Peyer's patch (tissue), 4 donors: ENCODE data around the gene PTTG1IP. TPM values are rescaled to one million over a fixed set of nuclear protein-coding genes. Genes with fewer than 3 reads are reported as not detected.

Experiments used
- DNase-seq, 3 donors: peaks; one replicate each; pipeline ENCODE4 v3.0.0-alpha.2; 2017 to 2019
- H3K27ac ChIP-seq, 4 donors: fragments of 200-600 bp; sonication (generic); one replicate each; pipeline ENCODE4 v1.5.1; 2016 to 2019
- H3K27me3 ChIP-seq, 2 donors: fragments of 200-600 bp; sonication (generic); one replicate each; pipeline ENCODE4 v1.5.1; 2019
- H3K36me3 ChIP-seq, 3 donors: fragments of 200-600 bp; sonication (generic); one replicate each; pipeline ENCODE4 v1.5.1; 2016 to 2019
- H3K4me1 ChIP-seq, 4 donors: fragments of 200-600 bp; sonication (generic); one replicate each; pipeline ENCODE4 v1.5.1; 2016 to 2019
- H3K4me3 ChIP-seq, 4 donors: fragments of 200-600 bp; sonication (generic); 1 replicate in 3 of 4; 2 replicates in 1 of 4; pipeline ENCODE4 v1.5.1; 2016 to 2019; ENCODE audit warnings: mild to moderate bottlenecking in 1 of 4
- H3K9me3 ChIP-seq, 4 donors: fragments of 200-600 bp; sonication (generic); one replicate each; pipeline ENCODE4 v1.5.1; 2016 to 2019; ENCODE audit warnings: mild to moderate bottlenecking in 1 of 4
- CTCF ChIP-seq, 6 experiments: fragments of 450-650 bp in 4 of 6; fragments of 200-600 bp in 2 of 6; sonication (generic) in 1 of 6; IDR thresholded peaks; one replicate each; pipeline ENCODE4 v1.5.1; 2017 to 2019; ENCODE audit warnings: antibody characterized with exemption in 6 of 6, mild to moderate bottlenecking in 3 of 6, moderate library complexity in 1 of 6
- POLR2A ChIP-seq, 2 donors: fragments of 450-650 bp; IDR thresholded peaks; one replicate each; pipeline ENCODE4 v1.5.1; 2017; ENCODE audit warnings: antibody characterized with exemption in 2 of 2, mild to moderate bottlenecking in 2 of 2, moderate library complexity in 2 of 2
- total RNA-seq, 4 donors: library from RNA; depleted of rRNA; stranded (reverse); fragments of >200 nt; gene quantifications; one replicate each; pipeline ENCODE4 v1.1.0, GENCODE V29; 2016

PTTG1IP gene
- total RNA-seq, 4 donors from 2014 or later = 69.3 to 495 (median 390) TPM

- no peak for DNase-seq
- TF ChIP-seq CTCF (IDR thresholded peaks at IDR 0.05) (no peak), POLR2A (IDR thresholded peaks at IDR 0.05) (no peak)
- no peak overlapping the region for H3K4me3 ChIP-seq
- peaks cover 0 to 4% (median 0%) of the 10 kb centered on the region in 3 donors for H3K36me3 ChIP-seq
- no peaks in the 10 kb centered on the region for H3K27me3 ChIP-seq
- H3K4me1 ChIP-seq = peaks cover 0 to 9% (median 3%) of the 10 kb centered on the region in 4 donors
- no peaks in the 10 kb centered on the region for H3K9me3 ChIP-seq
- no peak overlapping the region for H3K27ac ChIP-seq
These were observed 29.7 kb upstream of the PTTG1IP start for GRCh38 chr21:44903050-44903685.

GRCh38 chr21:44902268-44903049, 29.0 kb upstream of the PTTG1IP start:
- Histone ChIP-seq H3K27me3 (no peaks in the 10 kb centered on the region), H3K4me3 (no peak overlapping the region), H3K4me1 (peaks cover 0 to 7% (median 2%) of the 10 kb centered on the region in 4 donors), H3K9me3 (no peaks in the 10 kb centered on the region), H3K27ac (no peak overlapping the region), H3K36me3 (peaks cover 0 to 4% (median 0%) of the 10 kb centered on the region in 3 donors)
- DNase-seq = no peak
- TF ChIP-seq POLR2A (IDR thresholded peaks at IDR 0.05) (no peak), CTCF (IDR thresholded peaks at IDR 0.05) (no peak)

DNA sequence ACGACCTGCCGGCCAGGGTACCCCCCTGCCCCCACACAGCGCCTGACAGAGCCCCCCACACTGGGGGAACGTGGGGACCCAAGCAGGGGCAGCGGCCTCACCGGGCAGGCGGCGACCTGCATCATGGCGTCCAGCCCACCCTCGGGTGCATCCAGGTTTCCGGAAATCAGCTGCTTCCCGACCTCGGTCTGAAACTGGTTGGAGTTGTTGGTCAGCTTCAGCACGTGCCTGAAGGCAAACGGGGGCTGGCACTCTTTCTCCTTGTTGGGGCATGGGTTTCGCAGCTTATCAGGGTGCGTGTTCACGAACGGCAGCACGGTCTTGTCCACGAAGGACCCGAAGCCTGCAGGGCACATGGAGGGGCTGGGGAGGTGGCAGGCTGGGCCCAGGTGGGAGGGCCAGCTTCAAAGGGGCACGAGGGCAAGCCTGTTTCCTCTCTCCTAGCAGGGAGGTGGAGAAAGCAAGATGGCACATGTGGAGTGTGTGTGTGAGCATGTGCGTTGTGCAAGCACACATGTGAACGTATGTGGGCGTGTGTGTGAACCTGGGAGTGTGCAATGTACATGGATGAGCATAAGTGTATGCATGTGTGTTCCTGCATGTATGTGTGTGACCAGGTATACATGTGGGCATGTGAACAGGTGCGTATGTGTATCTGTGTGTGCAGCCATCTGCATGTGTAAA, 28.0 kb upstream of the PTTG1IP start:
- no peak for TF ChIP-seq CTCF (IDR thresholded peaks at IDR 0.05)
- no peak for TF ChIP-seq POLR2A (IDR thresholded peaks at IDR 0.05)
- no peaks in the 10 kb centered on the region for H3K27me3 ChIP-seq
- H3K4me3 ChIP-seq = no peak overlapping the region
- H3K27ac ChIP-seq = no peak overlapping the region
- H3K9me3 ChIP-seq = no peaks in the 10 kb centered on the region
- no peak for DNase-seq
- H3K4me1 ChIP-seq = peaks cover 0 to 15% (median 2%) of the 10 kb centered on the region in 4 donors
- peaks cover 0 to 4% (median 0%) of the 10 kb centered on the region in 3 donors for H3K36me3 ChIP-seq

DNA sequence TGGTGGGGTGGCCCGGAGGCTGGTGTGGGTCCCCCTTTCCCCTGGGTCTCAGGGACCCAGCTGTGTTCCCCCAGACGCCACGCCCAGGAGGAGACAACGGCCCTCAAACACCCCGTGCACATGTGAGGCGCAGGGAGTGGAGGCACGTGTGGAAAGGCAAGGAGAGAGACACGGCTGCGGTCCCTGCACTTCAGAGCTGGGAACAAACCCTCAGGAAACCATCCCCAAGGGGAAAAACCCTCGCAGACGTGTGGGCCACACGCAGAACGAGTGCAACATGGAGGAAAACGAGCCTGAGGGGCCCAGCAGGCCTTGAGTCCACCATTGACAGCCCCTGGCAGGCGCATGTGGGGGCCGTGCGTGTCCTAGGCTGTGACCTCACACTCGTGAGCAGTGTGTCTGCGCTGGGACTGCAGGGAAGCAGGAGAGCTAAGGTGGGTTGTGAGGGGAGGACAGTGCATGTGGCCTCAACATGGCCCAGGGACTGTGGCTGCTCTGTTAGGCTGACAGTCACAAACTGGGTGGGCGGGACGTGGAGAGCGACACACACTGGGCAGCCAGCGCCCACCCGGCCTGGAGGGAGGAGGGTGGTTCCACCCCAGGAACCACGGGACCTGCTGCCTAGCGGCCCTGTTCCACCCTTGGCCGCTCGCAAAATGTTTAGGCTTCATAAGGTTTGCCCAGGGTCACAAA, 27.2 kb upstream of the PTTG1IP start:
- TF ChIP-seq CTCF (IDR thresholded peaks at IDR 0.05) = no peak
- TF ChIP-seq POLR2A (IDR thresholded peaks at IDR 0.05) = no peak
- no peak overlapping the region for H3K4me3 ChIP-seq
- no peaks in the 10 kb centered on the region for H3K27me3 ChIP-seq
- peaks cover 0 to 17% (median 2%) of the 10 kb centered on the region in 4 donors for H3K4me1 ChIP-seq
- no peak overlapping the region for H3K27ac ChIP-seq
- DNase-seq = no peak
- H3K9me3 ChIP-seq = no peaks in the 10 kb centered on the region
- H3K36me3 ChIP-seq = peaks cover 0 to 4% (median 0%) of the 10 kb centered on the region in 3 donors
